ENCODE measurements around the gene PMS1.
A peak's percentile ranks its signal among the peaks of the same experiment; 100 is the strongest.

DNA sequence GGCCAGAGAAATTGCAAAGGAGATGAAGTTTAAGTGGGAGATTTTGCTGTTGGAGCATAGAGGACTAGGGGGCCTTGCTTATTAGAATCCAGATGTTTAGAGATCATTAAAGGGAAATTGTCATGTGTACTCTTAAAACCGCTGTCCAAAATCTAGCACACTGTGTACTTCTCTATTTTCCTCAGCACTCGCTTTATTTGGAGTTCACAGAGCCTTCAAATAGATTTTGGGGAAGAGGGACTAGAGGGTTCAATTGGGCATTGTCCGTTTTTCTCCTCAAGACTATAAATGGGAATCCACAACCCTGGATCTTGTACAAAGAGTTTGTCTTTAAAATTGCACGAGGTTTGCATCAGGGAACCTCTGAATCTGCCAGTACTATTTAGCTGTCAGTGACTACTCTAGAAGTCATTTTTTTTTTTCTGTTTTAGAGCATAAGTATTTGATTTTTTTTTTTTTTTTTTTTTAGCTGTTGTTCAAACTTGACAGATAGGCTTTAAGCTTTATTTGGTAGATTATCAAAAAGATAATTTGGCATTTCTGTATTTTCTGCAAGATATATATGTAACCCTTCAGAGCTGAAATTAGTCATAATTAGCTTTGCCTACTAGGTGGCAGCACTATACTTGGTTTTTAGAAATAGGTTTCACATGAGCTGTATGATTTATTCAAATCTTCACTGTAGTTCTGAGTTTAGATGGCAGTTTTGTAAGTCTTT lies 14.2 kb downstream of the PMS1 start:
- TF ChIP-seq, protein P1, sequence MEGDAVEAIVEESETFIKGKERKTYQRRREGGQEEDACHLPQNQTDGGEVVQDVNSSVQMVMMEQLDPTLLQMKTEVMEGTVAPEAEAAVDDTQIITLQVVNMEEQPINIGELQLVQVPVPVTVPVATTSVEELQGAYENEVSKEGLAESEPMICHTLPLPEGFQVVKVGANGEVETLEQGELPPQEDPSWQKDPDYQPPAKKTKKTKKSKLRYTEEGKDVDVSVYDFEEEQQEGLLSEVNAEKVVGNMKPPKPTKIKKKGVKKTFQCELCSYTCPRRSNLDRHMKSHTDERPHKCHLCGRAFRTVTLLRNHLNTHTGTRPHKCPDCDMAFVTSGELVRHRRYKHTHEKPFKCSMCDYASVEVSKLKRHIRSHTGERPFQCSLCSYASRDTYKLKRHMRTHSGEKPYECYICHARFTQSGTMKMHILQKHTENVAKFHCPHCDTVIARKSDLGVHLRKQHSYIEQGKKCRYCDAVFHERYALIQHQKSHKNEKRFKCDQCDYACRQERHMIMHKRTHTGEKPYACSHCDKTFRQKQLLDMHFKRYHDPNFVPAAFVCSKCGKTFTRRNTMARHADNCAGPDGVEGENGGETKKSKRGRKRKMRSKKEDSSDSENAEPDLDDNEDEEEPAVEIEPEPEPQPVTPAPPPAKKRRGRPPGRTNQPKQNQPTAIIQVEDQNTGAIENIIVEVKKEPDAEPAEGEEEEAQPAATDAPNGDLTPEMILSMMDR (IDR thresholded peaks at IDR 0.05) = peak in 4 of 6 experiments; percentile 9 to 36 (median 22)
- TF ChIP-seq POLR2A (IDR thresholded peaks at IDR 0.05) = no peak

Data from esophagus squamous epithelium (tissue), 4 donors.